SJSA1 (cell line): Measurements from ENCODE around the gene PCNX1. TPM values are rescaled to one million over a fixed set of nuclear protein-coding genes. Genes with fewer than 3 reads are reported as not detected.

ENCODE experiments used
- DNase-seq, 2 experiments: peaks; one replicate each; pipeline ENCODE4 v3.0.0-alpha.2; 2015 to 2020; ENCODE audit warnings: low spot score in 2 of 2, low read depth in 1 of 2
- H3K27ac ChIP-seq: fragments of 250-450 bp; sonication (Bioruptor Pico); 2 replicates; pipeline ENCODE4 v1.5.1; 2020; ENCODE audit warnings: mild to moderate bottlenecking, moderate library complexity
- H3K27me3 ChIP-seq: fragments of 250-450 bp; sonication (Bioruptor Pico); replicated peaks from 2 replicates; pipeline ENCODE4 v1.5.1; 2020; ENCODE audit warnings: mild to moderate bottlenecking, moderate library complexity
- H3K36me3 ChIP-seq: fragments of 250-450 bp; sonication (Bioruptor Pico); 2 replicates; pipeline ENCODE4 v1.5.1; 2020; ENCODE audit warnings: mild to moderate bottlenecking
- H3K4me1 ChIP-seq: fragments of 250-450 bp; sonication (Bioruptor Pico); replicated peaks from 2 replicates; pipeline ENCODE4 v1.6.1; 2021; ENCODE audit warnings: mild to moderate bottlenecking
- H3K4me3 ChIP-seq: fragments of 250-450 bp; sonication (Bioruptor Pico); 2 replicates; pipeline ENCODE4 v1.5.1; 2020; ENCODE audit warnings: mild to moderate bottlenecking
- H3K9me3 ChIP-seq: fragments of 250-450 bp; sonication (Bioruptor Pico); replicated peaks from 2 replicates; pipeline ENCODE4 v1.5.1; 2020; ENCODE audit warnings: mild to moderate bottlenecking
- total RNA-seq: library from RNA; depleted of rRNA; stranded (reverse); fragments of >200 nt; shearing (Covaris generic); gene quantifications from 2 replicates; pipeline ENCODE4 v1.2.3, GENCODE V29; 2014

Gene PCNX1
- total RNA-seq, 1 experiment from 2014 or later = 20.3 TPM

- no peak overlapping the region for H3K4me3 ChIP-seq
- DNase-seq = no peak
- H3K36me3 ChIP-seq = peaks cover 17% of the 10 kb centered on the region
- no peaks in the 10 kb centered on the region for H3K27me3 ChIP-seq
- H3K9me3 ChIP-seq = no peaks in the 10 kb centered on the region
- H3K4me1 ChIP-seq = no peaks in the 10 kb centered on the region
- no peak overlapping the region for H3K27ac ChIP-seq
Measured at GRCh38 chr14:71094722-71095121, 187.5 kb downstream of the PCNX1 start.

GRCh38 chr14:71096947-71097346, 189.7 kb downstream of the PCNX1 start:
- Histone ChIP-seq H3K27ac (no peak overlapping the region), H3K27me3 (no peaks in the 10 kb centered on the region), H3K4me1 (no peaks in the 10 kb centered on the region), H3K4me3 (no peak overlapping the region), H3K36me3 (peaks cover 2% of the 10 kb centered on the region), H3K9me3 (no peaks in the 10 kb centered on the region)
- no peak for DNase-seq

GRCh38 chr14:71103662-71104484, 196.6 kb downstream of the PCNX1 start:
- Histone ChIP-seq H3K36me3 (peaks cover 20% of the 10 kb centered on the region), H3K27me3 (no peaks in the 10 kb centered on the region), H3K9me3 (no peaks in the 10 kb centered on the region), H3K27ac (no peak overlapping the region), H3K4me3 (no peak overlapping the region), H3K4me1 (no peaks in the 10 kb centered on the region)
- DNase-seq = peak in 1 of 2 experiments; percentile 40

GRCh38 chr14:71105177-71105576, 197.9 kb downstream of the PCNX1 start:
- DNase-seq = no peak
- Histone ChIP-seq H3K27me3 (no peaks in the 10 kb centered on the region), H3K9me3 (no peaks in the 10 kb centered on the region), H3K4me1 (no peaks in the 10 kb centered on the region), H3K36me3 (peaks cover 31% of the 10 kb centered on the region), H3K4me3 (no peak overlapping the region), H3K27ac (no peak overlapping the region)

- DNase-seq = no peak
- no peaks in the 10 kb centered on the region for H3K27me3 ChIP-seq
- no peaks in the 10 kb centered on the region for H3K4me1 ChIP-seq
- no peaks in the 10 kb centered on the region for H3K9me3 ChIP-seq
- H3K4me3 ChIP-seq = no peak overlapping the region
- no peak overlapping the region for H3K27ac ChIP-seq
- H3K36me3 ChIP-seq = peaks cover 35% of the 10 kb centered on the region
Measured at GRCh38 chr14:71107921-71108320, 200.7 kb downstream of the PCNX1 start.

- Histone ChIP-seq H3K27ac (no peak overlapping the region), H3K4me1 (no peaks in the 10 kb centered on the region), H3K9me3 (no peaks in the 10 kb centered on the region), H3K36me3 (peaks cover 29% of the 10 kb centered on the region), H3K27me3 (no peaks in the 10 kb centered on the region), H3K4me3 (no peak overlapping the region)
- DNase-seq = no peak
Measured at GRCh38 chr14:71108398-71109119, 201.3 kb downstream of the PCNX1 start.

GRCh38 chr14:71113376-71113775, 206.1 kb downstream of the PCNX1 start:
- DNase-seq = no peak
- Histone ChIP-seq H3K27ac (no peak overlapping the region), H3K27me3 (no peaks in the 10 kb centered on the region), H3K9me3 (no peaks in the 10 kb centered on the region), H3K4me1 (peaks cover 5% of the 10 kb centered on the region), H3K4me3 (no peak overlapping the region), H3K36me3 (peaks cover 19% of the 10 kb centered on the region)

- no peak overlapping the region for H3K27ac ChIP-seq
- H3K27me3 ChIP-seq = no peaks in the 10 kb centered on the region
- no peak overlapping the region for H3K4me3 ChIP-seq
- no peaks in the 10 kb centered on the region for H3K9me3 ChIP-seq
- H3K36me3 ChIP-seq = peaks cover 8% of the 10 kb centered on the region
- no peak for DNase-seq
- H3K4me1 ChIP-seq = peaks cover 11% of the 10 kb centered on the region
Measured at GRCh38 chr14:71114565-71114964, 207.3 kb downstream of the PCNX1 start.

- Histone ChIP-seq H3K27ac (no peak overlapping the region), H3K27me3 (no peaks in the 10 kb centered on the region), H3K36me3 (peaks cover 4% of the 10 kb centered on the region), H3K9me3 (no peaks in the 10 kb centered on the region), H3K4me1 (peaks cover 11% of the 10 kb centered on the region), H3K4me3 (no peak overlapping the region)
- no peak for DNase-seq
Measured at GRCh38 chr14:71115306-71115705, 208.0 kb downstream of the PCNX1 start.

- H3K27me3 ChIP-seq = no peaks in the 10 kb centered on the region
- no peak overlapping the region for H3K4me3 ChIP-seq
- DNase-seq = no peak
- no peak overlapping the region for H3K27ac ChIP-seq
- no peaks in the 10 kb centered on the region for H3K9me3 ChIP-seq
- peaks cover 11% of the 10 kb centered on the region for H3K4me1 ChIP-seq
- H3K36me3 ChIP-seq = no peaks in the 10 kb centered on the region; the same call in 1 of the 2 replicates
Measured at GRCh38 chr14:71115821-71116567, 208.7 kb downstream of the PCNX1 start.

- H3K9me3 ChIP-seq = no peaks in the 10 kb centered on the region
- DNase-seq = no peak
Measured at GRCh38 chr14:71116568-71117122, 209.4 kb downstream of the PCNX1 start.

GRCh38 chr14:71117839-71118743, 210.8 kb downstream of the PCNX1 start:
- no peaks in the 10 kb centered on the region for H3K36me3 ChIP-seq
- no peak for DNase-seq
- H3K4me1 ChIP-seq = peaks cover 11% of the 10 kb centered on the region
- H3K27me3 ChIP-seq = no peaks in the 10 kb centered on the region
- H3K4me3 ChIP-seq = no peak overlapping the region
- H3K27ac ChIP-seq = no peak overlapping the region
- H3K9me3 ChIP-seq = no peaks in the 10 kb centered on the region

More at GRCh38 chr14:71116568-71117122, 209.4 kb downstream of the PCNX1 start:
- no peaks in the 10 kb centered on the region; the same call in 1 of the 2 replicates for H3K36me3 ChIP-seq
- no peak overlapping the region for H3K4me3 ChIP-seq
- H3K27me3 ChIP-seq = no peaks in the 10 kb centered on the region
- peaks cover 11% of the 10 kb centered on the region for H3K4me1 ChIP-seq
- H3K27ac ChIP-seq = no peak overlapping the region

GRCh38 chr14:71119075-71119474, 211.8 kb downstream of the PCNX1 start:
- no peak overlapping the region for H3K4me3 ChIP-seq
- no peak for DNase-seq

More at GRCh38 chr14:71119075-71119474, 211.8 kb downstream of the PCNX1 start:
- Histone ChIP-seq H3K27ac (no peak overlapping the region), H3K36me3 (no peaks in the 10 kb centered on the region), H3K27me3 (no peaks in the 10 kb centered on the region), H3K4me1 (peaks cover 11% of the 10 kb centered on the region), H3K9me3 (no peaks in the 10 kb centered on the region)
